ENCODE results near the gene CENPP.

The CENPP gene

GRCh38 chr9:92393686-92394085 is 67.9 kb downstream of the CENPP start:
- H2AFZ ChIP-seq (ENCODE audit: low read depth, low read length): no peak overlapping the region
- H3K27ac ChIP-seq (ENCODE audit: low read length): no peak overlapping the region

GRCh38 chr9:92395617-92396016 is 69.9 kb downstream of the CENPP start:
- Histone ChIP-seq H3K9me3 (ENCODE audit: insufficient read depth, low read length) (no peaks in the 10 kb centered on the region), H3K36me3 (replicated peaks; ENCODE audit: low read depth, low read length) (no peaks in the 10 kb centered on the region), H4K20me1 (ENCODE audit: insufficient read depth, low read length) (no peaks in the 10 kb centered on the region), H3K27ac (ENCODE audit: low read length) (no peak overlapping the region), H3K27me3 (ENCODE audit: low read depth, low read length) (no peaks in the 10 kb centered on the region), H3K4me2 (ENCODE audit: low read length) (no peak overlapping the region), H3K4me1 (ENCODE audit: low read length) (no peaks in the 10 kb centered on the region), H3K4me3 (ENCODE audit: low read length) (no peak overlapping the region), H3K79me2 (ENCODE audit: low read length) (no peaks in the 10 kb centered on the region), H2AFZ (ENCODE audit: low read depth, low read length) (no peak overlapping the region), H3K9ac (ENCODE audit: low read length) (no peak overlapping the region)
- TF ChIP-seq EZH2phosphoT487 (IDR thresholded peaks at IDR 0.05; ENCODE audit: low read depth): no peak
- TF ChIP-seq CTCF (IDR thresholded peaks at IDR 0.05; ENCODE audit: low read depth, low read length): no peak

More at GRCh38 chr9:92393686-92394085, 67.9 kb downstream of the CENPP start:
- no peak for TF ChIP-seq EZH2phosphoT487 (IDR thresholded peaks at IDR 0.05; ENCODE audit: low read depth)
- TF ChIP-seq CTCF (IDR thresholded peaks at IDR 0.05; ENCODE audit: low read depth, low read length): no peak
- Histone ChIP-seq H3K27me3 (ENCODE audit: low read depth, low read length) (no peaks in the 10 kb centered on the region), H3K4me3 (ENCODE audit: low read length) (no peak overlapping the region), H3K36me3 (replicated peaks; ENCODE audit: low read depth, low read length) (no peaks in the 10 kb centered on the region), H4K20me1 (ENCODE audit: insufficient read depth, low read length) (no peaks in the 10 kb centered on the region), H3K9ac (ENCODE audit: low read length) (no peak overlapping the region), H3K4me2 (ENCODE audit: low read length) (no peak overlapping the region), H3K79me2 (ENCODE audit: low read length) (no peaks in the 10 kb centered on the region), H3K9me3 (ENCODE audit: insufficient read depth, low read length) (no peaks in the 10 kb centered on the region), H3K4me1 (ENCODE audit: low read length) (no peaks in the 10 kb centered on the region)

- Histone ChIP-seq H3K27ac (ENCODE audit: low read length) (no peak overlapping the region), H3K27me3 (ENCODE audit: low read depth, low read length) (no peaks in the 10 kb centered on the region), H3K36me3 (replicated peaks; ENCODE audit: low read depth, low read length) (no peaks in the 10 kb centered on the region), H3K4me2 (ENCODE audit: low read length) (no peak overlapping the region), H3K4me3 (ENCODE audit: low read length) (no peak overlapping the region), H3K9me3 (ENCODE audit: insufficient read depth, low read length) (no peaks in the 10 kb centered on the region), H4K20me1 (ENCODE audit: insufficient read depth, low read length) (no peaks in the 10 kb centered on the region), H3K4me1 (ENCODE audit: low read length) (no peaks in the 10 kb centered on the region), H3K9ac (ENCODE audit: low read length) (no peak overlapping the region), H3K79me2 (ENCODE audit: low read length) (no peaks in the 10 kb centered on the region), H2AFZ (ENCODE audit: low read depth, low read length) (no peak overlapping the region)
- TF ChIP-seq EZH2phosphoT487 (IDR thresholded peaks at IDR 0.05; ENCODE audit: low read depth) (no peak), CTCF (IDR thresholded peaks at IDR 0.05; ENCODE audit: low read depth, low read length) (no peak)
Measured at GRCh38 chr9:92397853-92398252, 72.1 kb downstream of the CENPP start.

GRCh38 chr9:92402360-92402759 is 76.6 kb downstream of the CENPP start:
- TF ChIP-seq EZH2phosphoT487 (IDR thresholded peaks at IDR 0.05; ENCODE audit: low read depth) (no peak), CTCF (IDR thresholded peaks at IDR 0.05; ENCODE audit: low read depth, low read length) (no peak)
- Histone ChIP-seq H3K4me3 (ENCODE audit: low read length) (no peak overlapping the region), H3K4me2 (ENCODE audit: low read length) (no peak overlapping the region), H3K36me3 (replicated peaks; ENCODE audit: low read depth, low read length) (no peaks in the 10 kb centered on the region), H3K27me3 (ENCODE audit: low read depth, low read length) (no peaks in the 10 kb centered on the region), H4K20me1 (ENCODE audit: insufficient read depth, low read length) (no peaks in the 10 kb centered on the region), H3K9me3 (ENCODE audit: insufficient read depth, low read length) (no peaks in the 10 kb centered on the region), H3K79me2 (ENCODE audit: low read length) (no peaks in the 10 kb centered on the region), H2AFZ (ENCODE audit: low read depth, low read length) (no peak overlapping the region), H3K4me1 (ENCODE audit: low read length) (peaks cover 13% of the 10 kb centered on the region), H3K9ac (ENCODE audit: low read length) (no peak overlapping the region), H3K27ac (ENCODE audit: low read length) (no peak overlapping the region)
